Parathyroid adenoma (tissue), 2 donors: ENCODE measurements around the gene RAET1G.

Experiments used
- H2AFZ ChIP-seq: fragments of 300-600 bp; sonication (generic); one replicate; pipeline ENCODE4 v1.7.0; 2017; ENCODE audit warnings: antibody characterized with exemption, mild to moderate bottlenecking
- H3K27ac ChIP-seq: fragments of 300-600 bp; sonication (generic); one replicate; pipeline ENCODE4 v1.7.0; 2017
- H3K27me3 ChIP-seq: fragments of 300-600 bp; sonication (generic); one replicate; pipeline ENCODE4 v1.7.0; 2017; ENCODE audit warnings: low read length; ENCODE audit not compliant: control insufficient read depth, insufficient read depth
- H3K36me3 ChIP-seq: fragments of 300-600 bp; sonication (generic); one replicate; pipeline ENCODE4 v1.7.0; 2017; ENCODE audit warnings: low read length; ENCODE audit not compliant: control insufficient read depth, insufficient read depth
- H3K4me1 ChIP-seq: fragments of 300-600 bp; sonication (generic); one replicate; pipeline ENCODE4 v1.7.0; 2017; ENCODE audit warnings: control low read depth
- H3K4me2 ChIP-seq: fragments of 300-600 bp; sonication (generic); one replicate; pipeline ENCODE4 v1.7.0; 2017; ENCODE audit warnings: low read length
- H3K4me3 ChIP-seq: fragments of 300-600 bp; sonication (generic); one replicate; pipeline ENCODE4 v1.7.0; 2017; ENCODE audit warnings: low read depth, low read length
- H3K79me2 ChIP-seq: fragments of 300-600 bp; sonication (generic); one replicate; pipeline ENCODE4 v1.7.0; 2017; ENCODE audit warnings: control low read depth
- H3K9ac ChIP-seq: fragments of 300-600 bp; sonication (generic); one replicate; pipeline ENCODE4 v1.7.0; 2017; ENCODE audit warnings: mild to moderate bottlenecking
- H3K9me3 ChIP-seq: fragments of 300-600 bp; sonication (generic); one replicate; pipeline ENCODE4 v1.7.0; 2017; ENCODE audit warnings: low read length; ENCODE audit not compliant: control insufficient read depth
- CTCF ChIP-seq: fragments of 300-600 bp; sonication (generic); IDR thresholded peaks from one replicate; pipeline ENCODE4 v1.7.0; 2017; ENCODE audit warnings: antibody characterized with exemption, mild to moderate bottlenecking
- donor health status: primary hyperparathyroidism.

RAET1G gene

GRCh38 chr6:149941583-149942460, 18.9 kb upstream of the RAET1G start, which contains the start of gene ULBP2:
Gene ULBP2 (plus strand): TSS chr6:149942014. CDS start chr6:149942073, 59 bp downstream.
- peaks cover 3% of the 10 kb centered on the region for H3K4me1 ChIP-seq
- no peaks in the 10 kb centered on the region for H3K9me3 ChIP-seq
- H3K79me2 ChIP-seq = no peaks in the 10 kb centered on the region
- peak within 1 kb of the TSS; percentile 86 for H2AFZ ChIP-seq
- TF ChIP-seq CTCF = no peak
- no peaks in the 10 kb centered on the region for H3K27me3 ChIP-seq
- no peak within 1 kb of the TSS for H3K9ac ChIP-seq
- no peak within 1 kb of the TSS for H3K27ac ChIP-seq
- no peaks in the 10 kb centered on the region for H3K36me3 ChIP-seq
- H3K4me3 ChIP-seq = peak within 1 kb of the TSS; percentile 39
- H3K4me2 ChIP-seq = peak within 1 kb of the TSS; percentile 84

- Histone ChIP-seq H3K79me2 (no peaks in the 10 kb centered on the region), H3K4me2 (no peak overlapping the region), H3K27ac (no peak overlapping the region), H3K9ac (no peak overlapping the region), H2AFZ (no peak overlapping the region), H3K36me3 (no peaks in the 10 kb centered on the region), H3K4me3 (no peak overlapping the region), H3K9me3 (no peaks in the 10 kb centered on the region), H3K4me1 (peaks cover 3% of the 10 kb centered on the region), H3K27me3 (no peaks in the 10 kb centered on the region)
- TF ChIP-seq CTCF = no peak
Measured at GRCh38 chr6:149940672-149940982, 17.7 kb upstream of the RAET1G start.

GRCh38 chr6:149939909-149940671, 17.2 kb upstream of the RAET1G start:
- Histone ChIP-seq H3K36me3 (no peaks in the 10 kb centered on the region), H3K4me2 (no peak overlapping the region), H2AFZ (no peak overlapping the region), H3K9me3 (no peaks in the 10 kb centered on the region), H3K4me1 (peaks cover 3% of the 10 kb centered on the region), H3K9ac (no peak overlapping the region), H3K79me2 (no peaks in the 10 kb centered on the region), H3K27me3 (no peaks in the 10 kb centered on the region), H3K4me3 (no peak overlapping the region), H3K27ac (no peak overlapping the region)
- no peak for TF ChIP-seq CTCF

- H2AFZ ChIP-seq = no peak overlapping the region
- peak overlapping the region; percentile 34 for H3K4me3 ChIP-seq
- no peaks in the 10 kb centered on the region for H3K79me2 ChIP-seq
Measured at GRCh38 chr6:149939356-149939648, 16.4 kb upstream of the RAET1G start.

More at GRCh38 chr6:149939356-149939648, 16.4 kb upstream of the RAET1G start:
- no peaks in the 10 kb centered on the region for H3K9me3 ChIP-seq
- no peak for TF ChIP-seq CTCF
- H3K4me1 ChIP-seq = peaks cover 3% of the 10 kb centered on the region
- H3K36me3 ChIP-seq = no peaks in the 10 kb centered on the region
- no peak overlapping the region for H3K9ac ChIP-seq
- H3K27ac ChIP-seq = no peak overlapping the region
- H3K4me2 ChIP-seq = no peak overlapping the region
- no peaks in the 10 kb centered on the region for H3K27me3 ChIP-seq
